Stimulated activated CD4-positive, alpha-beta T cell treated with anti-CD3 and anti-CD28 coated beads, Interleukin-1b, Interleukin-23, amount 100 ng/mL, for 48 hours (primary cell): Measurements from ENCODE around the gene POLR2M.

Source experiments
- DNase-seq: peaks from one replicate; pipeline ENCODE4 v3.0.0-alpha.2; 2020

The POLR2M gene

GRCh38 chr15:57694279-57694678 is 12.2 kb upstream of the POLR2M start:
- DNase-seq, result no peak

GRCh38 chr15:57696146-57696545 is 10.4 kb upstream of the POLR2M start:
- no peak for DNase-seq

- no peak for DNase-seq
These were observed 8.9 kb upstream of the POLR2M start for GRCh38 chr15:57697588-57697987.

GRCh38 chr15:57698243-57698642 is 8.3 kb upstream of the POLR2M start:
- no peak for DNase-seq

DNA sequence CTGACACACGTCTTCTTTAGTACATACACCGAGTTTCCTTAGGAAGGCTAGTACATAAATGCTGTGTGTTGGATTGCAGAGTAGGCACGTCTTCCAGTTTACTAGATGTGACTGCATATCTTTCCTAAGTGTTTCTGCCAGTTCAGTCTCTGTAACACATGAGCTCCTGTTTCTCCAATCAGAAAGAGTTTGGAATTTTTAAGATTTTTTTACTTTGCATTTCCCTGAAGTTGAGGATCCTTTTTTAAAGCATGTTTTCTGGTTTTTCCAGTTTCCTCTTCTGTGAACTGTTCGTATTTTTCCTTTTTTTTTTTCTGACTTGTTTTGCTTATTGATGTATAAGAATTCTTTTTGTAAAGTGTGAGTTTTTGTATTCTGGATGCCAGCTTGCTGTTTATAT is 7.5 kb upstream of the POLR2M start:
- no peak for DNase-seq

- no peak for DNase-seq
These were observed 3.1 kb upstream of the POLR2M start for GRCh38 chr15:57703387-57703786.

DNA sequence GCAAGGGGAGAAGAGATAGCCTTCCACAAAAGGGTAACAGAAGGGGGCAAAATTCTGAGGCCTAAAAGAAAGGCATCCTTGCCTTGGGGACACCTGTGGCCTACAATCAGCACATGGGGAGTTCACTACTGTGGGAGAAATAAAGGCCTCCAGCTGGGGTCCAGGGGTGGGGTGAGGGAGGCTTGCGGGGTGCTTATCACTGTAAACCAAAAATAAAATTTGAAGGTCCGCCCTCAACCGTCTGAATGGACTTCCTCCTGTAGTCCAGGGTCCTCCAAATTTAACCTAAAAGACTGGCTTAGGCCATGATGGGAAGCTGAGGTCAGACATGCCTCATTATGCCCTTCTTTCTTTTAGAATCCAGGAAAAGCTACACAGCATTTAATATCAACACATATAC is 2.1 kb upstream of the POLR2M start:
- no peak for DNase-seq

DNA sequence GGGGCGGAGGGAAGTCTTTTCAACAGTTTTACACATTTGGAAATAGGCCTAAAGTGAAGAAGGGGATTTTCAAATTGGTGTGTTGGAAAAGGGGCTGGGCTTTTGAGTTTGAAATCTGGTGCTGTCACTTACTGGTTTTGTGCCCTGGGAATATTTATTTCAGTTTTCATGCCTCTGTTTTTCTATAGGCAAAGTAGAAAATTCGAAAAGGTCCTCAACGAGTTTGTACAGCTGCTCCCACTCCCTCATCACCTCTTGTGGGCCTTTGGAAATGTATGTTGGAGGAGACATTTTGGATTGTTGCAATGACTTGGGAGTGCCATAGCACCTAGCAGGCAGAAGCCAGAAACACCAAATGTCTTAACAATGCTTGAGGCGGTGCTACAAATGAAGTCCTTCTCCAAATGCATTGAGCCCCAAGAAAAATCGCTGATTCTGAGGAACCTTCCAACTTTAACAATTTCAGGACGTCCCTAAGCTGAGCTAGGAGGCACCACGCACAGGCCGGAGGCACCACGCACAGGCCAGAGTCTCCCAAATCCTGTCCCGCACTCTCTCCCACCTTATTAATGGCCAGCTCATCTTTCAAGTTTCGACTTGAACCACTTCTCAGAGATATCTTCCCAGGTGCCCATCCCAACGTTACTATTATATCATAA is 639 bp upstream of the POLR2M start:
- DNase-seq, result no peak

GRCh38 chr15:57708047-57708446 is 1.5 kb downstream of the POLR2M start:
- DNase-seq, result no peak

- DNase-seq, result no peak
These were observed 11.8 kb downstream of the POLR2M start for GRCh38 chr15:57718309-57718708.

GRCh38 chr15:57720867-57721266 is 14.4 kb downstream of the POLR2M start:
- DNase-seq, result no peak

DNA sequence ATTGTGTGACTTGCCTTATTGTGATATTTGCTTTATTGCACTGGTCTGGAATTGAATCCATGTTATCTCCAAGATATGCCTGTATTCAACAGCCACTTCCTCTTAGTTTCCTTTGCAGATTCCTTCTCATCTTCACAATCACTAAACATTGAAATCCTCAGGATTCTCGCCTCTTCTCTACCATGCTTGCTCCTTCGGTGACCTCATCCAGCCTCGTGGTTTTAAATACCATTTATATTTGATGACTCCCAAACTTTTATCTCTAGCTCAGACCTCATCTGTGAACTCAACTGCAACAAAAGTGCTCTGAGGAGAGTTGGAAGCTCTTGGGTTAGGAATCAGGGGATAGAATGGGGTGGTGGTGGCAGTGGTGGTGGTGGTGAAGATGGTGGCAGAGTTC is 19.9 kb downstream of the POLR2M start:
- DNase-seq, result no peak

DNA sequence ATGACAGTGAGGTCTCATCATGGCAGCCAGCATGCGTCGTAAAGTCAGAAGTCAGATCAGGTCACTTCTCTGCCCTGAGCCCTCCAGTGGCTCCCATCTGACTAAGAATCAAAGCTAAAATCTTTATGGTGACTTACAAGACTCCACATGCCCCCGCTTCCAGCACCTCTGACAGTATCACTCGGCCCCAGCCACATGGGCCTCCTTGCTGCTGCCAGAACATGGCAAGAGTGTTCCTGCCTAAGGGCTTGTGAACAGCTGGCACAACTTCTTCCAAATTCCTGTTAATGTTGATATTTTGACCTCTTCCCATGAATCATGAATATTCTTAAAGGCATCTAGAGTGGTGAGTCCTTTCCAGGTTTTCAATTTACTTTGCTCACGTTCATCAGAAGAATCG is 20.5 kb downstream of the POLR2M start:
- DNase-seq, result no peak

DNA sequence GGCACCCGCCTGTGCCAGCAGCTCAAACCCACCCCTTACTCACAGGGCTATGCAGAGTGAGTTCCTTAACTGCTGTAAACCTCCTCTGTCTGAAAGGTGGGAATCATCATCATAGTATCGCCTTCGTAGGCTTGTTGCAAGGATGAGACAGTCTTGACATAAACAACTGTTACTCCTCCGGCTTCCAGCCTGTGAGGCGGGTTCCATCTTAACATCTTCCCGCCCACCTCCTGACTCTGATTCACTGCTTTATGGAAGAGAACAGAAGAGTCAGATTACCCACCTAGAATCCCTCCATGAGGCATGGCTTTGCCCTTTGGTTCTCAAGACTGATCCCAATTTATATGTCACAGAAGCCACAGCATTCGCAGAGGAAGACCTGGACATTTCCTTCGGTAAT is 21.9 kb downstream of the POLR2M start:
- DNase-seq, result no peak

- no peak for DNase-seq
These were observed 24.4 kb downstream of the POLR2M start for GRCh38 chr15:57730876-57731275.

DNA sequence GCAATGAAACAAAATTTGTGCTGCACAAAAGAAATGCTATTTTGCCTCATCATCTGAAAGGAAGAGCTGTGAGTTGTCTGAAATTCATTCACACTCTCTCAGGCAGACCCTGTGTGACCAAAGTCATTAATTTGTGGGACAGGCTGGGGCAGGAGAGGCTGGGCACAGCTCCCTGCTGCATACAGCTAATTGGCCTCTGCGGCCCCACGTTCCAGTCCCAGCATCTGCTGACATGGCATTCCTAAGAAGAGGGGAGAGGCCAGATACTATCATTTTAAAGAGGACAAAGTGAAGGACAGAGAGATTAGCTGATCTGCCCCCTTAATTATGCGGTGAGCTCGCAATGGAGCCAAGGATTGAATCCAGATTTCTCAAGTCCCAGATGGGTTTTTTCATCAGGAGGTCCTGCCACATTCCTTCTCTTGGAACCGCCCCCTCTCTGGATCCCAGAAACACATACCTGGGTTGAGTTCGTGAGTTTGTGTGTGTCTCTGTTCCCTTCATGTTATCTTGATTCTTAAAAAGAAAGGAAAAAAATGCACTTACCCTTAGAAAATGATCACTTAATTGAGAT is 25.1 kb downstream of the POLR2M start:
- no peak for DNase-seq

DNA sequence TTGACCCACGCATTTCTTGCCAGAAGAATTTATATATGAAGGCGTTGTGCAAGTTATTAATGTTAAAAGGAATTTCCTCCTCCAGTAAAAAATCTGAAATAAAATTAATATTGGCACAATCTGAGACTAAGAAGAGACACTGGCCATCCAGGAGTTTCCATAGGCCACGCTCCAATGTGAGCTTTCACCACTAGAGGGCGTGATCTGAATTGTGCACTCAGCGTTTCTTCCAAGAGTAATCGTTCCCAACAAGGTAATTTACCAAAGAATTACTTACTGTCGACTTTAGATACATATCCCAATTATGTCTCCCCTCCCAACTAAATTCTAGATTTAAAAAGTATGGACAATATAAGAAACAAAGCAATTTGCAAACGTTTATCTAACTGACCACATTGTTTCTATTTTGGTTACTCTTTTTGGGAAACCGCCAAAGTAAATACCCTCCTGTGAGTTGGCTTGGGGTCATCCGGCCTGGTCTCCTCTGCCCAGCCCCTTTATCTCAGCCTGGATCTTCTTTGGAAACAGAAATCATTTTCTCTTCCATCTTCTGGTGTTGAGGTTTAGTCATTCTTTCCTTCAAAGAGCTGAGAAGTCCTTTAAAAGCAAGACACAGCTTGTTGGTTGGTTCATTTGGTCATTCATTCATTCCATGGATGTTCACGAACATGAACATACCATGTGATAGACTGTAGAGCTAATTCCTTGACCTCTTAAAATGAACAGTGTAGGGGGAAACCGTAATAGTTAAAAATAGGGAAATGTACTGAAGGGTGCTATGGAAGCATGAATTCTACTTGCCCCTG is 26.2 kb downstream of the POLR2M start:
- DNase-seq, result peak; percentile 33

DNA sequence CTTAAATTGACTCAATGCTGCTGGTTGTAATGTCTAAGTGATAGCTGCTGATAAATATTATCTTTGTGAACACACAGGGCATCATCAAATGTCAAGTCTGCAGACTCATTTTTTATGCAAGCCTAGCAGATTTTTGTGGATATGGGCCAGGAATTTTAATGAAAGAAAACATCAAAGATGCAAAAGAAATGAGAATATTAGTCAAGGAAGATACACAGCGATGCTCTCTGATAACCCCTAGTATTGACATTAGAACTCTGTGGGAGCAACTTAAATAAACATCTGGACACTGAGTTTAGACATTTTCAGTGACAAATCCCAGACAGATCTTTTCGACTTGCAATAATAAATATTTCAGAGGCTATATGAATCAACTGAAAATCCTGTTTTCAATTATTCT is 28.3 kb downstream of the POLR2M start:
- no peak for DNase-seq

DNA sequence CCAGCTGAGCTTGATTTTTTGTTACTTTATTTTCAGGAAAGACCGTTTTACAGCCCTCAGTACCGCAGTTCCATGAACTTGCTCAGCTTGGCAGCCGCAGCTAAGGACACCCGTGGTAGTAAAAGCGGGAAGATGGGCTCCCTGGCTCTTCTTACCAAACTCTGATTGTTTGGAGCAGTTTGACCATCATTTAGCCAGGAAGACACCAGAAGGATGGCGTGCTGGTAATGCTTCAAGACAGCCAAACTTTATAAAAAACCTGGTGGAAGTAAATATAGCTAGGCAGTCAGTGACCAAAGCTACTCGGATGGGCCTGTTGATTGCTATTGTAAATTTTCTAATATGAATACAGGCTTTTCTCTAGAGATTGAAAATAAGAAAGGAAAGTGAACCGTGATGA is 28.9 kb downstream of the POLR2M start:
- DNase-seq, result no peak

DNA sequence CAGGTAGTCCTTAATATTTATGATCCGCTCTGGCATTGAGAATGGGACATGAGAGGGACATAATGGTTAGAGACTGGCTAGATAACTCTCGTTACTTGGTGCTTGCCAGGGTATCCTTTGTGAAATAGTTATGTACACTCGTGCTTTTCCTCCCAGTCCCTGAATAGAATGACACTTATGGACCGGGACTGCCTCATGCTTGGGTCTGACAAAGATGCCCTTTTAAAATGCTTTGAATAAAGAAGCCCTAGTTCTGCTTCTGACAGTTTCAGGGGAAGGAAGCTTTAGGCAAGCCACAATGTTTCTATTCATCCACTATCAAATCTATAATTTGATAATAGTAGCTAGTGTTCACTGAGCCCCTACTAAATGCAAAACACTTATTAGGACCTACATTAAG is 29.4 kb downstream of the POLR2M start:
- no peak for DNase-seq

- DNase-seq, result no peak
These were observed 30.1 kb downstream of the POLR2M start for GRCh38 chr15:57736591-57736990.

- no peak for DNase-seq
These were observed 32.3 kb downstream of the POLR2M start for GRCh38 chr15:57738734-57739237.

DNA sequence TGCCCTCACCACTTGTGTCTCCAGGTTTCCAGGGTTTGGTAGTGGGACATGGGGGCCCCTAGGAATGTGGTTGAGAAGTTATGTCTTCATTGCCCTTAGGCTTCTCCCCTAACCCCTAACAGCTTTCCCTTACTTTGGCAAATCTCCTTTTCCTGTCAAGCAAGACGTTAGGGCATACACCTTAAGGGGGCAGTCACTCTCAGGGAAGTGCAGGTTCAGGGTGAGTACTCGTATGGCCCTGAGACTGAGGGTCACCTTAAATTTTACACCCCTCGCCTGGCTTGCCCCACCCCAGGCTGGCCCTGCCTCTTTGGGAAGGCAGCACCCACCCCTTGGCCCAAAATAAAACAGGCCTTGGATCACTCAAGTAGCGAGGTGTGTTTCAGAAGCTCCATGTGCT is 33.5 kb downstream of the POLR2M start:
- no peak for DNase-seq

DNA sequence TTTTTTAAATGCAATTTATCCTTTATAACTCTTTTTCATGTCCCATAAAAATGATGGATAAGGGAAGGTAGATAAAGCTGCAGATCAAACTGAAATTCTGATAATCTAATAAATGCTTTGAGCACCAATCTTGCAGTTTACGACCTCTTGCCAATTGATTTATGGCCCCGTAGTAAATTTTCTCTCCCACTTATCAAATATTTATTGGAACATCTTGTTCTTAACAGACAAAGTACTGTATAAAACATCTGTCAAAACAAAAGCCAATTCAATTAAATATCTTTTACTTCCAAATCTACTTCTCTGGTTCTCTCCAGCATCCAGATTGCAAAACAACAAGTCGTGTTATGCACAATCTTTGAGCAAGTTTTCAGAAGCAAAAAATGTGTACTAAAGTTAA is 34.6 kb downstream of the POLR2M start:
- no peak for DNase-seq
